Gastroesophageal sphincter (tissue), 3 donors: ENCODE data around the gene SEC24B.

Experiments
- POLR2AphosphoS5 ChIP-seq: sonication (generic); formaldehyde crosslinking; IDR thresholded peaks from one replicate; pipeline ENCODE4 v1.6.1; 2017; ENCODE audit warnings: antibody characterized with exemption
- TF ChIP-seq, protein P1 (sequence below), 4 experiments: fragments of 200-600 bp in 2 of 4; fragments of 450-650 bp in 2 of 4; sonication (generic) in 1 of 4; IDR thresholded peaks; one replicate each; pipeline ENCODE4 v1.5.1; 2017 to 2019; ENCODE audit warnings: antibody characterized with exemption in 4 of 4, mild to moderate bottlenecking in 2 of 4, moderate library complexity in 2 of 4

- TF ChIP-seq, protein P1, sequence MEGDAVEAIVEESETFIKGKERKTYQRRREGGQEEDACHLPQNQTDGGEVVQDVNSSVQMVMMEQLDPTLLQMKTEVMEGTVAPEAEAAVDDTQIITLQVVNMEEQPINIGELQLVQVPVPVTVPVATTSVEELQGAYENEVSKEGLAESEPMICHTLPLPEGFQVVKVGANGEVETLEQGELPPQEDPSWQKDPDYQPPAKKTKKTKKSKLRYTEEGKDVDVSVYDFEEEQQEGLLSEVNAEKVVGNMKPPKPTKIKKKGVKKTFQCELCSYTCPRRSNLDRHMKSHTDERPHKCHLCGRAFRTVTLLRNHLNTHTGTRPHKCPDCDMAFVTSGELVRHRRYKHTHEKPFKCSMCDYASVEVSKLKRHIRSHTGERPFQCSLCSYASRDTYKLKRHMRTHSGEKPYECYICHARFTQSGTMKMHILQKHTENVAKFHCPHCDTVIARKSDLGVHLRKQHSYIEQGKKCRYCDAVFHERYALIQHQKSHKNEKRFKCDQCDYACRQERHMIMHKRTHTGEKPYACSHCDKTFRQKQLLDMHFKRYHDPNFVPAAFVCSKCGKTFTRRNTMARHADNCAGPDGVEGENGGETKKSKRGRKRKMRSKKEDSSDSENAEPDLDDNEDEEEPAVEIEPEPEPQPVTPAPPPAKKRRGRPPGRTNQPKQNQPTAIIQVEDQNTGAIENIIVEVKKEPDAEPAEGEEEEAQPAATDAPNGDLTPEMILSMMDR (IDR thresholded peaks at IDR 0.05) = no peak
- TF ChIP-seq POLR2AphosphoS5 = no peak
Measured at GRCh38 chr4:109389369-109390114, 44.1 kb upstream of the SEC24B start.
